GM12878 (cell line): ENCODE data around the gene MRPS27. TPM values are rescaled to one million over a fixed set of nuclear protein-coding genes. Genes with fewer than 3 reads are reported as not detected.

Experiments
- ATAC-seq: fragments of 200-7000 bp; cut with Tn5 transposase; 3 replicates; pipeline ENCODE4 v1.9.1; 2020; ENCODE audit warnings: mild to moderate bottlenecking, moderate library complexity
- BruUV-seq: library from RNA; stranded (reverse); fragments of 400-500 nt; replicated peaks from 2 replicates; lab custom pipeline; 2021; lab: Mats Ljungman, UMichigan
- CTCF ChIA-PET: fragments of 300-600 bp; sonication (Branson Sonifier 250); formaldehyde crosslinking; extraction: SDS; loops from one replicate; lab custom pipeline; 2021; ENCODE audit warnings: inconsistent platforms; lab: Yijun Ruan, JAX
- POLR2A ChIA-PET: fragments of 350-600 bp; formaldehyde crosslinking; extraction: SDS; loops from one replicate; lab custom pipeline; 2021; ENCODE audit warnings: inconsistent platforms; lab: Charles Lee
- RAD21 ChIA-PET: fragments of 300-600 bp; sonication (Branson Sonifier 250); formaldehyde crosslinking; loops from one replicate; lab custom pipeline; 2023; ENCODE audit warnings: antibody characterized with exemption; ENCODE audit not compliant: unreplicated experiment; lab: Charles Lee
- SMC1A ChIA-PET: fragments of 300-600 bp; sonication (Branson Sonifier 250); formaldehyde crosslinking; loops from one replicate; lab custom pipeline; 2023; ENCODE audit not compliant: unreplicated experiment, uncharacterized antibody; lab: Charles Lee
- DNase-seq: peaks from one replicate; pipeline ENCODE4 v3.0.0-alpha.2; 2011; ENCODE audit warnings: low read depth, low spot score
- FAIRE-seq: peaks from 3 replicates; lab custom pipeline; 2011; peaks lifted over from hg19 to GRCh38; lab: Jason Lieb, UNC
- H2AFZ ChIP-seq: 2 replicates; pipeline ENCODE4 v1.6.0; 2011; ENCODE audit warnings: low read depth, low read length, control low read depth; ENCODE audit not compliant: control insufficient read depth
- H3K27ac ChIP-seq: 2 replicates; pipeline ENCODE4 v1.5.1; 2011; ENCODE audit warnings: control low read depth; ENCODE audit not compliant: control insufficient read depth, insufficient read depth
- H3K27me3 ChIP-seq, 2 experiments: replicated peaks in 1 of 2; 2 replicates each; pipeline versions ENCODE4 v1.6.0 to v1.6.1; 2011; ENCODE audit warnings: low read length in 1 of 2; ENCODE audit not compliant: control insufficient read depth in 2 of 2, insufficient read depth in 2 of 2
- H3K36me3 ChIP-seq, 2 experiments: 2 replicates each; pipeline ENCODE4 v1.5.1; 2011; ENCODE audit warnings: low read length in 1 of 2; ENCODE audit not compliant: control insufficient read depth in 2 of 2, insufficient read depth in 2 of 2
- H3K4me1 ChIP-seq: 2 replicates; pipeline ENCODE4 v1.6.1; 2011; ENCODE audit warnings: mild to moderate bottlenecking, low read length, moderate library complexity, mixed read lengths; ENCODE audit not compliant: control insufficient read depth, insufficient read depth
- H3K4me2 ChIP-seq: 2 replicates; pipeline ENCODE4 v1.6.0; 2011; ENCODE audit warnings: control low read depth; ENCODE audit not compliant: control insufficient read depth, insufficient read depth
- H3K4me3 ChIP-seq: fragments of 200-600 bp; sonication (generic); 2 replicates; pipeline ENCODE4 v1.5.1; 2016
- H3K79me2 ChIP-seq: 2 replicates; pipeline ENCODE4 v1.6.0; 2011; ENCODE audit warnings: low read length; ENCODE audit not compliant: control insufficient read depth, insufficient read depth
- H3K9ac ChIP-seq: 2 replicates; pipeline ENCODE4 v1.8.0; 2011; ENCODE audit warnings: low read length, control low read depth, mixed read lengths; ENCODE audit not compliant: control insufficient read depth, insufficient read depth
- H3K9me3 ChIP-seq: replicated peaks from 3 replicates; pipeline ENCODE4 v1.5.1; 2011; ENCODE audit warnings: mild to moderate bottlenecking, low read length; ENCODE audit not compliant: control insufficient read depth, insufficient read depth
- H4K20me1 ChIP-seq: 2 replicates; pipeline ENCODE4 v1.6.0; 2011; ENCODE audit not compliant: control insufficient read depth, insufficient read depth
- BCL3 ChIP-seq: IDR thresholded peaks from 2 replicates; pipeline ENCODE4 v1.6.1; 2011; ENCODE audit warnings: borderline replicate concordance, low read depth, mild to moderate bottlenecking, moderate library complexity, low read length; ENCODE audit not compliant: insufficient read depth, poor library complexity, severe bottlenecking
- BRCA1 ChIP-seq: IDR thresholded peaks from 2 replicates; pipeline ENCODE4 v1.6.1; 2011; ENCODE audit warnings: low read depth, low read length, improper control_type of control experiment
- CHD1 ChIP-seq: IDR thresholded peaks from 2 replicates; pipeline ENCODE4 v1.6.1; 2012; ENCODE audit warnings: low read depth, low read length, improper control_type of control experiment
- DPF2 ChIP-seq: fragments of 450-650 bp; IDR thresholded peaks from 2 replicates; pipeline ENCODE4 v1.6.1; 2017; ENCODE audit warnings: mild to moderate bottlenecking
- IRF4 ChIP-seq: IDR thresholded peaks from 2 replicates; pipeline ENCODE4 v1.6.1; 2011; ENCODE audit warnings: low read depth, low read length
- NFIC ChIP-seq: IDR thresholded peaks from 2 replicates; pipeline ENCODE4 v1.6.1; 2012; ENCODE audit warnings: low read depth, mild to moderate bottlenecking, inconsistent platforms, low read length, moderate library complexity
- TCF7 ChIP-seq: IDR thresholded peaks from 2 replicates; pipeline ENCODE4 v1.6.1; 2014; ENCODE audit warnings: antibody characterized with exemption, borderline replicate concordance
- ZBED1 ChIP-seq: IDR thresholded peaks from 2 replicates; pipeline ENCODE4 v1.6.1; 2016; ENCODE audit warnings: borderline replicate concordance
- WGBS: methylation state at CpG from one replicate; pipeline ENCODE4 v1.1.6; 2016; ENCODE audit warnings: low lambda C conversion rate; ENCODE audit not compliant: insufficient replicate concordance, insufficient coverage; ENCODE audit errors: missing lambda C conversion rate; 5-methylcytosine and 5-hydroxymethylcytosine counted together
- in situ Hi-C: fragments of 300-500 bp; cut with MboI; formaldehyde crosslinking; loops from 9 replicates; pipeline ENCODE4 v1.14.3; 2018; ENCODE audit warnings: mixed read lengths
- intact Hi-C: fragments of 100-400 bp; cut with micrococcal nuclease; formaldehyde crosslinking; loops from one replicate; pipeline ENCODE4 v1.14.2; 2022; ENCODE audit not compliant: unreplicated experiment
- polyA plus RNA-seq, 11 experiments: library from polyadenylated mRNA; depleted of rRNA in 4 of 11; unstranded in 6 of 11; stranded (reverse) in 5 of 11; fragments of >200 nt; fragmentation: Nextera tagmentation in 4 of 11; fragmentation: Illumina TruSeq in 1 of 11; extraction: Ambion mirVana in 4 of 11; extraction: Trizol in 1 of 11; gene quantifications; 1 replicate in 1 of 11; 2 replicates in 10 of 11; pipeline versions ENCODE4 v1.2.1 to v1.2.3, GENCODE V29; 2011 to 2016; ENCODE audit warnings: inconsistent platforms in 2 of 11, missing spikeins in 2 of 11, low read depth in 1 of 11
- total RNA-seq, 4 experiments: library from RNA; depleted of rRNA in 3 of 4; stranded (reverse); fragments of >200 nt in 3 of 4; fragmentation: Illumina TruSeq in 1 of 4; extraction: Trizol in 1 of 4; gene quantifications; 2 replicates each; pipeline versions ENCODE4 v1.2.1 to v1.2.3, GENCODE V29; 2013 to 2021

Gene MRPS27
- total and polyA plus RNA-seq, 10 of the 15 experiments (the other 5 are each of a cell fraction or from before 2014, with no cell fraction given) = 61.0 to 128 (median 93.0) TPM

DNA sequence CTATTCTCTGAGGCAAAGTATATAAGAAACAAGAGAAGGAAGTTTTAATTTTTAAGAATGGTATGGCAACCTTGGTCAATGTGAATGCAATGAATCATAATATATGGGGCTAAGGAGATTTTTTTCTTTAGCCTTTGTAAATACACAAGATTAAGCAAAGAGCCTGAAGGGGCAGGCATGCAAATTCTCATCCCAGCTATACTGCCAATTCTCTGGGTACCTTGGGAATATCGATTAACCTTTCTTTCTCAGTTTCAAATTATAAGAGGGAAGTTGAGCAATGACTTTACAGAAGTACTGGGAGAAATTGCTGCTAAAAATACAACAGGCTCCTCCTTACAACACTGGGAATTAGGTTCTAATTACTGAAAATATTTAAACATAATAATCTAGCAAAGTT lies 97.5 kb downstream of the MRPS27 start:
- ChIA-PET CTCF (interaction anchor here (1.2 to 2.4 kb wide), 2 partner anchors 22 to 86 kb away, joined by 3 to 9 read pairs; no protein-coding TSS in a partner anchor), RAD21 (no interaction called here), POLR2A (no interaction called here), SMC1A (interaction anchor here (0.6 to 1.1 kb wide), 2 partner anchors 9 to 77 kb away, joined by 3 read pairs; no protein-coding TSS in a partner anchor)
- no TSS peak for BruUV-seq
- H3K36me3 ChIP-seq = peaks cover 23 to 64% of the 10 kb centered on the region in 2 experiments
- ATAC-seq = no peak
- TF ChIP-seq ZBED1 (no peak), TCF7 (no peak), CHD1 (no peak), BCL3 (no peak), BRCA1 (no peak), NFIC (no peak), IRF4 (no peak), DPF2 (no peak)
- no peak for FAIRE-seq
- H2AFZ ChIP-seq = no peak overlapping the region
- H3K27ac ChIP-seq = no peak overlapping the region
- no peaks in the 10 kb centered on the region for H4K20me1 ChIP-seq
- no peak overlapping the region for H3K4me2 ChIP-seq
- no peak overlapping the region for H3K4me3 ChIP-seq
- DNase-seq = no peak
- 100% methylated on average over 1 of the region's 1 CpG for WGBS
- no peaks in the 10 kb centered on the region for H3K79me2 ChIP-seq
- no peaks in the 10 kb centered on the region for H3K9me3 ChIP-seq
- no peak overlapping the region for H3K9ac ChIP-seq
- H3K4me1 ChIP-seq = no peaks in the 10 kb centered on the region
- no peaks in the 10 kb centered on the region for H3K27me3 ChIP-seq
- intact Hi-C loops (no loop called here), in situ Hi-C loops (no loop called here)
